Liver (tissue), 9 donors: ENCODE data around the gene XXYLT1. TPM values are rescaled to one million over a fixed set of nuclear protein-coding genes. Genes with fewer than 3 reads are reported as not detected.

Experiments
- DNase-seq: peaks from one replicate; pipeline ENCODE4 v3.0.0-alpha.2; 2017; ENCODE audit warnings: low spot score
- H3K27ac ChIP-seq, 2 donors: one replicate each; pipeline ENCODE4 v1.7.0; 2013; ENCODE audit warnings: inconsistent platforms in 2 of 2, low read length in 2 of 2, control low read depth in 1 of 2, low read depth in 1 of 2, mild to moderate bottlenecking in 1 of 2
- H3K27me3 ChIP-seq, 4 donors: one replicate each; pipeline versions ENCODE4 v1.6.1 to v1.7.0; 2013; ENCODE audit warnings: low read length in 3 of 4, inconsistent platforms in 1 of 4, mild to moderate bottlenecking in 1 of 4, moderate library complexity in 1 of 4; ENCODE audit not compliant: control insufficient read depth in 4 of 4, insufficient read depth in 4 of 4
- H3K36me3 ChIP-seq, 4 donors: one replicate each; pipeline versions ENCODE4 v1.6.1 to v1.7.0; 2013; ENCODE audit warnings: low read length in 3 of 4, mild to moderate bottlenecking in 3 of 4, low read depth in 1 of 4, moderate library complexity in 1 of 4; ENCODE audit not compliant: control insufficient read depth in 4 of 4, insufficient read depth in 3 of 4
- H3K4me1 ChIP-seq, 4 donors: one replicate each; pipeline versions ENCODE4 v1.6.1 to v1.7.0; 2013; ENCODE audit warnings: low read length in 3 of 4, mild to moderate bottlenecking in 3 of 4, moderate library complexity in 1 of 4; ENCODE audit not compliant: control insufficient read depth in 4 of 4, insufficient read depth in 4 of 4
- H3K4me3 ChIP-seq, 3 donors: one replicate each; pipeline versions ENCODE4 v1.6.1 to v1.7.0; 2013; ENCODE audit warnings: low read length in 3 of 3, control low read depth in 1 of 3, low read depth in 1 of 3, mild to moderate bottlenecking in 1 of 3
- H3K9ac ChIP-seq, 2 donors: one replicate each; pipeline ENCODE4 v1.7.0; 2013; ENCODE audit warnings: low read length in 2 of 2, mild to moderate bottlenecking in 2 of 2, moderate library complexity in 2 of 2, control low read depth in 1 of 2, low read depth in 1 of 2
- H3K9me3 ChIP-seq, 4 donors: one replicate each; pipeline versions ENCODE4 v1.6.1 to v1.7.0; 2013; ENCODE audit warnings: low read length in 3 of 4; ENCODE audit not compliant: control insufficient read depth in 4 of 4
- FOXA1 ChIP-seq: IDR thresholded peaks from 2 replicates; pipeline ENCODE4 v1.6.1; 2016; ENCODE audit warnings: antibody characterized with exemption
- FOXA2 ChIP-seq: IDR thresholded peaks from 2 replicates; pipeline ENCODE4 v1.6.1; 2016; ENCODE audit warnings: antibody characterized with exemption
- GABPA ChIP-seq, 2 donors: IDR thresholded peaks in 1 of 2; conservative IDR thresholded peaks in 1 of 2; 2 replicates each; pipeline ENCODE4 v1.6.1; 2016; ENCODE audit warnings: antibody characterized with exemption in 2 of 2, mild to moderate bottlenecking in 1 of 2, moderate library complexity in 1 of 2
- NR2F2 ChIP-seq: IDR thresholded peaks from 2 replicates; pipeline ENCODE4 v1.6.1; 2016; ENCODE audit warnings: antibody characterized with exemption
- RAD21 ChIP-seq, 2 donors: IDR thresholded peaks; 2 replicates each; pipeline ENCODE4 v1.6.1; 2016; ENCODE audit warnings: antibody characterized with exemption in 2 of 2, mild to moderate bottlenecking in 2 of 2
- RXRA ChIP-seq, 2 donors: IDR thresholded peaks; 2 replicates each; pipeline ENCODE4 v1.6.1; 2017 to 2018; ENCODE audit warnings: antibody characterized with exemption in 2 of 2, mild to moderate bottlenecking in 1 of 2
- SP1 ChIP-seq: IDR thresholded peaks from 2 replicates; pipeline ENCODE4 v1.6.1; 2018; ENCODE audit warnings: antibody characterized with exemption, mild to moderate bottlenecking
- TAF1 ChIP-seq: conservative IDR thresholded peaks from 2 replicates; pipeline ENCODE4 v1.6.1; 2016; ENCODE audit warnings: antibody characterized with exemption, mild to moderate bottlenecking
- WGBS: extraction: QIAGEN DNeasy Blood & Tissue Kit; methylation state at CpG from one replicate; pipeline ENCODE4 v1.1.7; 2013; 5-methylcytosine and 5-hydroxymethylcytosine counted together
- polyA plus RNA-seq, 2 donors: library from polyadenylated mRNA; stranded (reverse) in 1 of 2; unstranded in 1 of 2; fragments of 200-250 nt in 1 of 2; fragments of >200 nt in 1 of 2; fragmentation: Nextera tagmentation in 1 of 2; extraction: Ambion mirVana in 1 of 2; gene quantifications; one replicate each; pipeline versions ENCODE4 v1.2.1 to v1.2.3, GENCODE V29; 2013 to 2015
- total RNA-seq, 2 donors: library from RNA; depleted of rRNA; stranded (reverse); fragments of >200 nt; gene quantifications; one replicate each; pipeline ENCODE4 v1.2.3, GENCODE V29; 2014
- TF ChIP-seq, protein P1 (sequence below): IDR thresholded peaks from 2 replicates; pipeline ENCODE4 v1.6.1; 2016; ENCODE audit warnings: antibody characterized with exemption
- TF ChIP-seq, protein P2 (sequence below): IDR thresholded peaks from 2 replicates; pipeline ENCODE4 v1.6.1; 2016; ENCODE audit warnings: antibody characterized with exemption
- donor health status: healthy.
- donor health status: healthy.
- donor health status: healthy.
- donor health status: healthy.
- donor health status: healthy.

The XXYLT1 gene
- total and polyA plus RNA-seq, 4 donors, result 0.93 to 7.6 (median 2.8) TPM

DNA sequence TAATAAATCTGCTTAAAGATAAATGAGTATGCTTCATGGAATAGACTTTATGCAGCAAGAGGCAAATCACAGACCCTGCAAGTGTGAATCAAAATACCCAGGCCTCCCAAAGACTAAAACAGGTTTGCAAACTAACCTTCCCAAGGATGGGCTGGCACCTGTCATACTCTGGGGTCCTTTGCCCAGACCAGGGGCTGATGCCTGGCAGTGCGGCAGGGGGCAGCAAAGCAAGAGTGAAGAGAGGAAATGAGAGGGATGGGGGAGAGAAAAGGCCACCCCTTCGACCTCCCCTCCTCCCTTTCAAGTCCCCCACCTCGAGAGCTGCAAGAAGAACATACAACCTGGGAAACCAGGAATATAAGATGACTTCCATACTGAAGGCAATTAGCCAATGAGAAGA is 31.8 kb downstream of the XXYLT1 start (continued):
- TF ChIP-seq, protein P1, sequence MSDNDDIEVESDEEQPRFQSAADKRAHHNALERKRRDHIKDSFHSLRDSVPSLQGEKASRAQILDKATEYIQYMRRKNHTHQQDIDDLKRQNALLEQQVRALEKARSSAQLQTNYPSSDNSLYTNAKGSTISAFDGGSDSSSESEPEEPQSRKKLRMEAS, result no peak

DNA sequence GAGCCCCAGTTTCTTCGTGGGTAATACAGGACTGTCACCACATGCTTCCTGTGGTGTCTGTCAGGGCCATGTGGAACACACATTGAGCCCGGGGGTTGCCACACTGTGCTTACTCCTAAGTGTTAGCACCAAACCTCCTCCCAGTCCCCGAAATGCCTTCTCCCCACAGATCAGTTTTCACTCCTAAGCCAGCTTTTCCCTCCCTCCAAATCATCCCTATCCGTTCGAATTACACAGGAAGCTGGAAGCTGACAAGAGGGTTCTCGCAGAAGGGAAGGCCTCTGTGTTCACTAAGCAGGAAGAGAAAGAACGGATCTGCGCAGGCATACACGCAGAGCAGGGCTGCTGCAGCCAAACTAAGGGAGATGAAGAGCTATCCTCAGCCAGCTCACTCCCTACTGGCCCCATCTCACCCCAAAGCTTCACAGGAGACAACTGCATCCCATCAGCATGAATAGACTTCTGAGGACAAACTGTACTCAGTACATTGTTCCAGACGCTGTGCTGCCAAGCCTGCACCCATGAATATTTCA is 32.3 kb downstream of the XXYLT1 start:
- H3K9me3 ChIP-seq, result peaks cover 3 to 12% (median 7%) of the 10 kb centered on the region in 4 donors
- no peaks in the 10 kb centered on the region for H3K4me1 ChIP-seq
- H3K27ac ChIP-seq, result peak overlapping the region; percentile 2 to 17
- DNase-seq, result peak; percentile 26
- peaks cover 0 to 3% (median 0%) of the 10 kb centered on the region in 4 donors for H3K36me3 ChIP-seq
- TF ChIP-seq RXRA (IDR thresholded peaks at IDR 0.05) (peak in 1 of 2 donors; percentile 46), NR2F2 (peak; percentile 81), RAD21 (IDR thresholded peaks at IDR 0.05) (peak; percentile 22 to 46), TAF1 (no peak), SP1 (peak; percentile 70)
- H3K9ac ChIP-seq, result no peak overlapping the region
- WGBS, result 75% methylated on average over 10 of the region's 10 CpGs
- H3K4me3 ChIP-seq, result no peak overlapping the region
- no peaks in the 10 kb centered on the region for H3K27me3 ChIP-seq

DNA sequence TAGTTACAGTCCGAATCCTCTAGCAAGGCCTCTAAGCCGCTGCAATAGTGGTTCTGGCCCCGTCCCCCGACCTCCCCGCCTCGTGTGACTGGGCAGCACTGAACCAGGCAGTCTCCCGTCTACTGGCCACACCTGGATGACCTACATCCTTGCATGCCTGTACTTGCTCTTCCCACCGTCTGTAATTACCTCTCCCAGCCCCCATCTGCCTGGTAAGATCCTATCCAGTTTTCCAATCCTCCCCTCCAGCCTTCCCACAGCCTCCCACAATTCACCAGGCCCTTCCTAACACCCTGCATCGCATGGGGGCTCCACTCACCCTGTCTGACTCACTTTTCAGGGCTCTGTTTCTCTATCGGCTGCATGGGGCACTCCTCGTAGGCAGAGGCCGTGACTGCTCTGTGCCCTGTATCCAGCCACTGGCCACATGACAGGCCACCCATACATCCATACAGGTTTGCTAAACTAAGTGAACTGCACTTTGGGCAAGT is 32.8 kb downstream of the XXYLT1 start:
- Histone ChIP-seq H3K36me3 (peaks cover 0 to 3% (median 0%) of the 10 kb centered on the region in 4 donors), H3K9ac (no peak overlapping the region), H3K9me3 (peaks cover 3 to 12% (median 7%) of the 10 kb centered on the region in 4 donors), H3K4me3 (no peak overlapping the region), H3K27me3 (no peaks in the 10 kb centered on the region), H3K27ac (peak overlapping the region; percentile 2 to 17), H3K4me1 (no peaks in the 10 kb centered on the region)
- TF ChIP-seq TAF1, result no peak
- WGBS, result 93% methylated on average over 12 of the region's 12 CpGs
- DNase-seq, result peak; percentile 21

DNA sequence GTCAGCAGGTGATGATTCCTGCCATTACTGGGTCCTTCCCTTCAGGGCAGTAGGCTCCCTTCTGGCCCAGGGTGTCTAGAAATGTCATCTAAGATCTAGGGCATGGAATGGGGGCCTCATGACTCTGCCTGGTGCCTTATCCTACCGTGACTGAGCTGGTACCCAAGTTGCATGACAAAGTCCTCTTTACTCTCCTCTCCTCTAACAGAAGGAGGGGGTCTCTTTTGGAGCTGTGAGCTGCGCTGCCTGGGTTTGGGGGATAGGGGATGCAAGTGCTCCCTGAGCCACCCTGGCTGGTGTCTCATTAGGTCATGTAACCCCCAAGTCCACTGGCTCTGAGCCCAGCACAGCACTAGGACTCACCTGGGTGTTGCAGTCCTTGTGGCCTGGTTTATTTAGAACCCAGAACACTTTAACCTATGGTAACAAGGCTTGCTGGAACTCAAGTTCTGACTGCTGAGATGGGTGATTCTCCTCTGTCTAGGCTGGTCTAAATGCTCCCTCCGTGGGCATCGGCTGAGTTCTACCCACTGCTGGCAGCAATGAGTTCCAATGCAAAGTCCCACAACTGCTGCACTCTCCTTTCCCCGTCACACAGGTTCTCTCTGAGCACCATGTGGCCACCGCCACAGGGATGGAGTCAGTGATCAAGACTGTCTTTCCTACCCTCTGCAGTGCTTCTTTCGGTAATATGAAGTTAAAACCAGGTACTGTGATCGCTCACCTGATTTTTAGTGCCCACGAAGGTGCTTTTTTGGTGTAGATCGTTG is 34.0 kb downstream of the XXYLT1 start:
- DNase-seq, result no peak
- no peak overlapping the region for H3K27ac ChIP-seq
- WGBS, result 97% methylated on average over 10 of the region's 10 CpGs

More for the DNA sequence above, 34.0 kb downstream of the XXYLT1 start:
- peak overlapping the region in 1 of 3 donors; percentile 1 for H3K4me3 ChIP-seq
- H3K27me3 ChIP-seq, result no peaks in the 10 kb centered on the region
- TF ChIP-seq NR2F2, result no peak
- no peak for TF ChIP-seq FOXA1
- TF ChIP-seq, protein P1, result no peak
- no peak for TF ChIP-seq RAD21 (IDR thresholded peaks at IDR 0.05)
- no peak for TF ChIP-seq FOXA2
- TF ChIP-seq RXRA (IDR thresholded peaks at IDR 0.05), result no peak
- no peak for TF ChIP-seq GABPA (IDR thresholded peaks at IDR 0.05 in 1 of 2, conservative IDR thresholded peaks at IDR 0.05 in 1 of 2)
- TF ChIP-seq, protein P2, sequence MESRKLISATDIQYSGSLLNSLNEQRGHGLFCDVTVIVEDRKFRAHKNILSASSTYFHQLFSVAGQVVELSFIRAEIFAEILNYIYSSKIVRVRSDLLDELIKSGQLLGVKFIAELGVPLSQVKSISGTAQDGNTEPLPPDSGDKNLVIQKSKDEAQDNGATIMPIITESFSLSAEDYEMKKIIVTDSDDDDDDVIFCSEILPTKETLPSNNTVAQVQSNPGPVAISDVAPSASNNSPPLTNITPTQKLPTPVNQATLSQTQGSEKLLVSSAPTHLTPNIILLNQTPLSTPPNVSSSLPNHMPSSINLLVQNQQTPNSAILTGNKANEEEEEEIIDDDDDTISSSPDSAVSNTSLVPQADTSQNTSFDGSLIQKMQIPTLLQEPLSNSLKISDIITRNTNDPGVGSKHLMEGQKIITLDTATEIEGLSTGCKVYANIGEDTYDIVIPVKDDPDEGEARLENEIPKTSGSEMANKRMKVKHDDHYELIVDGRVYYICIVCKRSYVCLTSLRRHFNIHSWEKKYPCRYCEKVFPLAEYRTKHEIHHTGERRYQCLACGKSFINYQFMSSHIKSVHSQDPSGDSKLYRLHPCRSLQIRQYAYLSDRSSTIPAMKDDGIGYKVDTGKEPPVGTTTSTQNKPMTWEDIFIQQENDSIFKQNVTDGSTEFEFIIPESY, result no peak
- H3K9me3 ChIP-seq, result peaks cover 3 to 12% (median 7%) of the 10 kb centered on the region in 4 donors
- no peak overlapping the region for H3K9ac ChIP-seq
- H3K36me3 ChIP-seq, result peaks cover 0 to 3% (median 0%) of the 10 kb centered on the region in 4 donors
- H3K4me1 ChIP-seq, result no peaks in the 10 kb centered on the region
